Upper lobe of left lung (tissue), 6 donors: ENCODE results near the gene USH1C. TPM values are rescaled to one million over a fixed set of nuclear protein-coding genes. Genes with fewer than 3 reads are reported as not detected.

Experiments
- ATAC-seq, 2 donors: fragments of 200-7000 bp; cut with Tn5 transposase; one replicate each; pipeline ENCODE4 v1.9.1; 2022; ENCODE audit warnings: mild to moderate bottlenecking in 2 of 2, moderate library complexity in 2 of 2; ENCODE audit not compliant: low FRiP score in 2 of 2
- DNase-seq, 2 donors: peaks; one replicate each; pipeline ENCODE4 v3.0.0-alpha.2; 2019 to 2020
- H3K27ac ChIP-seq, 4 donors: fragments of 200-600 bp; sonication (generic); one replicate each; pipeline ENCODE4 v1.5.1; 2016 to 2019
- H3K27me3 ChIP-seq, 4 donors: fragments of 200-600 bp; sonication (generic); one replicate each; pipeline ENCODE4 v1.5.1; 2017 to 2019
- H3K36me3 ChIP-seq, 4 donors: fragments of 200-600 bp; sonication (generic); one replicate each; pipeline ENCODE4 v1.5.1; 2016 to 2019
- H3K4me1 ChIP-seq, 4 donors: fragments of 200-600 bp; sonication (generic); one replicate each; pipeline ENCODE4 v1.5.1; 2018 to 2019
- H3K4me3 ChIP-seq, 4 donors: fragments of 200-600 bp; sonication (generic); one replicate each; pipeline ENCODE4 v1.5.1; 2017 to 2019; ENCODE audit warnings: mild to moderate bottlenecking in 2 of 4, moderate library complexity in 1 of 4
- H3K9me3 ChIP-seq, 4 donors: fragments of 200-600 bp; sonication (generic); one replicate each; pipeline ENCODE4 v1.5.1; 2018 to 2019
- CTCF ChIP-seq, 6 experiments: fragments of 450-650 bp in 4 of 6; fragments of 200-600 bp in 2 of 6; sonication (generic) in 2 of 6; IDR thresholded peaks; one replicate each; pipeline ENCODE4 v1.5.1; 2016 to 2019; ENCODE audit warnings: antibody characterized with exemption in 6 of 6
- EP300 ChIP-seq, 4 donors: sonication (generic); formaldehyde crosslinking; IDR thresholded peaks; one replicate each; pipeline ENCODE4 v1.5.1; 2017; ENCODE audit warnings: antibody characterized with exemption in 4 of 4, control low read depth in 2 of 4
- POLR2A ChIP-seq, 4 donors: fragments of 450-650 bp; IDR thresholded peaks; one replicate each; pipeline ENCODE4 v1.5.1; 2016 to 2017; ENCODE audit warnings: antibody characterized with exemption in 4 of 4, mild to moderate bottlenecking in 2 of 4
- POLR2AphosphoS5 ChIP-seq, 2 donors: sonication (generic); formaldehyde crosslinking; IDR thresholded peaks; one replicate each; pipeline ENCODE4 v1.5.1; 2017; ENCODE audit warnings: antibody characterized with exemption in 2 of 2
- WGBS, 2 donors: methylation state at CpG; one replicate each; pipeline ENCODE4 v1.1.5; 2017 to 2018; 5-methylcytosine and 5-hydroxymethylcytosine counted together
- total RNA-seq, 6 donors: library from RNA; depleted of rRNA in 4 of 6; stranded (reverse); fragments of >200 nt in 4 of 6; gene quantifications; one replicate each; pipeline versions ENCODE4 v1.1.0 to v1.2.1, GENCODE V29; 2016 to 2021
- donor health status: DM: no; HTN: no; CAD: no; lungs with moderate emphysema.
- donor health status: DM: no; HTN: yes; CAD: no; lungs with severe emphysema.

USH1C gene
- total RNA-seq, 6 donors from 2014 or later: 0.20 to 2.5 (median 1.2) TPM; not detected in 3

DNA sequence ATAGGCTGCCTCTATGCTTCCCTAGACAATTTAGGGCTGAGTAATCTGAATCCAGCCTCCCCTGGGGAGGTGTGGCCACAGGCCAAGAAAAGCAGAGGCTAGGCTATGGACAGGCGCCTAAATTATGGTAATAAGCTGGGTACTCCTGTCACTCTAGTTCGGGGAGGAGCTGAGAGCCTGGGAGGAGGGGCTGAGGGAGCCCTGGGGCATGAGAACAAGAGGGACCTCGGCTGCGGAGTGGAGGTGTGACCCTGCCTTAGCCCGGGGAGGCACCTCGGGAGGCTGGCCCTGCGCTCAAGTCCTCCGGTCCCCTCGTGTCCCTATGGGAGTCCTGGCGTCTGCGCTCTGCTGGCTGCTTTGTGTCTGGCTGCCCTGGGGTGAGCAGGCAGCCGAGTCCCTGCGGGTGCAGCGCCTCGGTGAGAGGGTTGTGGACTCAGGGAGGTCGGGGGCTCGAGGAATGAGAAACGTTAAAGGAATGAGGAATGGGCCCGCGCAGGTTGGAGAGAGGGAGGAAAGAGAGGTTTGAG is 2.9 kb upstream of the USH1C start, which contains the start of gene OTOG:
OTOG (plus strand) TSS at position 209 of the 527 bp plus-strand sequence; CDS start at position 323, 114 bp downstream.
- no peaks in the 10 kb centered on the region for H3K36me3 ChIP-seq
- no peak for TF ChIP-seq CTCF (IDR thresholded peaks at IDR 0.05)
- TF ChIP-seq EP300 (IDR thresholded peaks at IDR 0.05): no peak
- no peak for TF ChIP-seq POLR2AphosphoS5 (IDR thresholded peaks at IDR 0.05)
- no peak for TF ChIP-seq POLR2A (IDR thresholded peaks at IDR 0.05)
- no peak within 1 kb of the TSS for H3K27ac ChIP-seq
- DNase-seq (peak in 1 of 2 donors; percentile 62), ATAC-seq (no peak)
- 10 to 14% methylated on average over 20 of the region's 20 CpGs for WGBS, 2 donors
- H3K27me3 ChIP-seq: peaks cover 0 to 10% (median 0%) of the 10 kb centered on the region in 4 donors
- H3K4me1 ChIP-seq: peaks cover 0 to 8% (median 5%) of the 10 kb centered on the region in 4 donors
- H3K9me3 ChIP-seq: no peaks in the 10 kb centered on the region
- no peak within 1 kb of the TSS for H3K4me3 ChIP-seq

- no peak for DNase-seq
- TF ChIP-seq POLR2AphosphoS5 (IDR thresholded peaks at IDR 0.05) (no peak), CTCF (IDR thresholded peaks at IDR 0.05) (no peak), POLR2A (IDR thresholded peaks at IDR 0.05) (no peak), EP300 (IDR thresholded peaks at IDR 0.05) (no peak)
- H3K27ac ChIP-seq: no peak overlapping the region
- H3K4me3 ChIP-seq: no peak overlapping the region
- H3K9me3 ChIP-seq: no peaks in the 10 kb centered on the region
- H3K36me3 ChIP-seq: no peaks in the 10 kb centered on the region
- peaks cover 0 to 10% (median 0%) of the 10 kb centered on the region in 4 donors for H3K27me3 ChIP-seq
- no peak for ATAC-seq
- 77% methylated on average over 2 of the region's 2 CpGs for WGBS, 2 donors
- H3K4me1 ChIP-seq: peaks cover 0 to 8% (median 5%) of the 10 kb centered on the region in 4 donors
Observed at GRCh38 chr11:17546240-17546639, 2.0 kb upstream of the USH1C start.

DNA sequence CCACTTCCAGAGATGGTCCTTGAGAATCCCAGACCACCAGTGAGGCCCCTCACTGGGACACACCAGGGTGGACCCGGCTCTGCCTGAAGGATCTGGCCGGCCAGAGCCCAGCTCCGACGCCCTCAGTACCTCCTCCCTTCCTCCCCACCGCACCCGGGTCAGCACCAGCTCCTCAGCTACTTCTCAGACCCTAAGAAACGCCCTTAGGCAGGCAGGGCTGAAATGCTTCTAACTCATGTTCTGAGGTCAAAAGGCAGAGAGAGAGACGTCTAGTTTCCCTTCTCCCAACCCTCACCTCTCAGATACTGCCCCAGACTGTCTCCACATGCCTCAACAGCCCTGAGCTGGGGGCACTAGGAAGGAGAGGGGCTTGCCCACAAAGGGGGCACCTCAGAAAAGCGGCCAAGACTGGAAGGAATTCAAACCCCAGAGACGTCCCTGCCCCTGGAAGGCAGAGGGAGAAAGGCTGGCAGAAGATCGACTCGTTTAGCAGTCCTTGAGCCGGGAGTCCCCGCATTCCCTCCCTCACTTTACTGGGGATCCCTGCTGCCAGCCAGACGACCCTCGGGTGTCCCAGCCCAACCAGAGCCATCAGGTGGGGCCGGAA is 539 bp downstream of the USH1C start:
- 17 to 46% methylated on average over 12 to 15 of the region's 17 CpGs for WGBS, 2 donors
- H3K27me3 ChIP-seq: peaks cover 0 to 10% (median 0%) of the 10 kb centered on the region in 4 donors
- no peak for DNase-seq

GRCh38 chr11:17543041-17543440 is 1.2 kb downstream of the USH1C start:
- ATAC-seq: no peak

More for the DNA sequence above, 539 bp downstream of the USH1C start:
- H3K9me3 ChIP-seq: no peaks in the 10 kb centered on the region
- peak overlapping the region in 3 of 4 donors; percentile 7 to 23 (median 21) for H3K4me3 ChIP-seq
- H3K27ac ChIP-seq: no peak overlapping the region
- peaks cover 0 to 8% (median 5%) of the 10 kb centered on the region in 4 donors for H3K4me1 ChIP-seq
- no peaks in the 10 kb centered on the region for H3K36me3 ChIP-seq
- TF ChIP-seq EP300 (IDR thresholded peaks at IDR 0.05): no peak
- no peak for TF ChIP-seq POLR2AphosphoS5 (IDR thresholded peaks at IDR 0.05)
- TF ChIP-seq CTCF (IDR thresholded peaks at IDR 0.05): no peak
- no peak for TF ChIP-seq POLR2A (IDR thresholded peaks at IDR 0.05)
- ATAC-seq: no peak

More at GRCh38 chr11:17543041-17543440, 1.2 kb downstream of the USH1C start:
- Histone ChIP-seq H3K4me1 (peaks cover 0 to 8% (median 5%) of the 10 kb centered on the region in 4 donors), H3K36me3 (no peaks in the 10 kb centered on the region), H3K9me3 (no peaks in the 10 kb centered on the region), H3K27ac (no peak overlapping the region), H3K4me3 (no peak overlapping the region), H3K27me3 (peaks cover 0 to 10% (median 0%) of the 10 kb centered on the region in 4 donors)
- TF ChIP-seq POLR2AphosphoS5 (IDR thresholded peaks at IDR 0.05) (no peak), CTCF (IDR thresholded peaks at IDR 0.05) (no peak), EP300 (IDR thresholded peaks at IDR 0.05) (no peak), POLR2A (IDR thresholded peaks at IDR 0.05) (no peak)
- no peak for DNase-seq
- 91 to 100% methylated on average over 2 of the region's 2 CpGs for WGBS, 2 donors
